Thyroid gland (tissue), 4 donors: ENCODE results near the gene ABHD5. TPM values are rescaled to one million over a fixed set of nuclear protein-coding genes. Genes with fewer than 3 reads are reported as not detected.

ENCODE experiments used
- DNase-seq, 2 donors: peaks; one replicate each; pipeline ENCODE4 v3.0.0-alpha.2; 2019
- H3K27ac ChIP-seq, 3 donors: fragments of 200-600 bp; sonication (generic); 1 replicate in 2 of 3; 2 replicates in 1 of 3; pipeline ENCODE4 v1.5.1; 2016 to 2019; ENCODE audit warnings: mild to moderate bottlenecking in 1 of 3, moderate library complexity in 1 of 3
- H3K27me3 ChIP-seq: fragments of 200-600 bp; sonication (generic); one replicate; pipeline ENCODE4 v1.5.1; 2019
- H3K36me3 ChIP-seq, 2 donors: fragments of 200-600 bp; sonication (generic); one replicate each; pipeline ENCODE4 v1.5.1; 2016 to 2019
- H3K4me1 ChIP-seq, 2 donors: fragments of 200-600 bp; sonication (generic); one replicate each; pipeline ENCODE4 v1.5.1; 2017 to 2019
- H3K4me3 ChIP-seq, 3 donors: fragments of 200-600 bp; sonication (generic); replicated peaks in 1 of 3; 1 replicate in 2 of 3; 2 replicates in 1 of 3; pipeline ENCODE4 v1.5.1; 2016; ENCODE audit warnings: mild to moderate bottlenecking in 1 of 3
- H3K9me3 ChIP-seq: fragments of 200-600 bp; sonication (generic); one replicate; pipeline ENCODE4 v1.5.1; 2017
- CTCF ChIP-seq, 6 experiments: fragments of 200-600 bp in 3 of 6; fragments of 450-650 bp in 3 of 6; sonication (generic) in 3 of 6; IDR thresholded peaks; one replicate each; pipeline ENCODE4 v1.5.1; 2016 to 2019; ENCODE audit warnings: antibody characterized with exemption in 6 of 6, mild to moderate bottlenecking in 2 of 6, inconsistent platforms in 1 of 6, moderate library complexity in 1 of 6
- POLR2A ChIP-seq, 2 donors: fragments of 450-650 bp; IDR thresholded peaks; one replicate each; pipeline ENCODE4 v1.6.1; 2017; ENCODE audit warnings: antibody characterized with exemption in 2 of 2, mild to moderate bottlenecking in 2 of 2, moderate library complexity in 1 of 2
- WGBS, 2 donors: methylation state at CpG; one replicate each; pipeline ENCODE4 v1.1.5; 2017; 5-methylcytosine and 5-hydroxymethylcytosine counted together
- intact Hi-C: fragments of 100-400 bp; cut with DNase I; formaldehyde crosslinking; loops from one replicate; pipeline ENCODE4 v1.15.1; 2023
- total RNA-seq, 4 donors: library from RNA; depleted of rRNA; stranded (reverse); fragments of >200 nt; gene quantifications; one replicate each; pipeline ENCODE4 v1.2.3, GENCODE V29; 2016

ABHD5 gene
- total RNA-seq, 4 donors from 2014 or later = 33.1 to 45.4 (median 36.6) TPM

- Histone ChIP-seq H3K4me1 (peaks cover 32 to 55% of the 10 kb centered on the region in 2 donors), H3K4me3 (no peak overlapping the region), H3K36me3 (no peaks in the 10 kb centered on the region), H3K9me3 (no peaks in the 10 kb centered on the region), H3K27ac (no peak overlapping the region), H3K27me3 (no peaks in the 10 kb centered on the region)
- TF ChIP-seq CTCF (IDR thresholded peaks at IDR 0.05) (no peak), POLR2A (IDR thresholded peaks at IDR 0.05) (no peak)
- DNase-seq = no peak
- intact Hi-C loops = no loop called here
- 46 to 64% methylated on average over 2 of the region's 2 CpGs for WGBS, 2 donors
Observed at GRCh38 chr3:43766672-43767465, 76.1 kb downstream of the ABHD5 start.

- Histone ChIP-seq H3K9me3 (no peaks in the 10 kb centered on the region), H3K36me3 (no peaks in the 10 kb centered on the region), H3K27me3 (no peaks in the 10 kb centered on the region), H3K27ac (peak overlapping the region; percentile 38 to 95 (median 56)), H3K4me3 (no peak overlapping the region), H3K4me1 (peaks cover 32 to 64% of the 10 kb centered on the region in 2 donors)
- DNase-seq = peak; percentile 49 to 56
- intact Hi-C loops = no loop called here
- TF ChIP-seq CTCF (IDR thresholded peaks at IDR 0.05) (no peak), POLR2A (IDR thresholded peaks at IDR 0.05) (no peak)
- 47 to 51% methylated on average over 5 of the region's 5 CpGs for WGBS, 2 donors
Observed at GRCh38 chr3:43768381-43768973, 77.7 kb downstream of the ABHD5 start.

- WGBS, 2 donors = 3 to 4% methylated on average over 18 to 22 of the region's 22 CpGs
- TF ChIP-seq POLR2A (IDR thresholded peaks at IDR 0.05) (no peak), CTCF (IDR thresholded peaks at IDR 0.05) (peak; percentile 89 to 96 (median 92))
- Histone ChIP-seq H3K9me3 (no peaks in the 10 kb centered on the region), H3K36me3 (no peaks in the 10 kb centered on the region), H3K27ac (peak overlapping the region; percentile 80 to 95 (median 88)), H3K4me1 (peaks cover 32 to 71% of the 10 kb centered on the region in 2 donors), H3K4me3 (no peak overlapping the region), H3K27me3 (no peaks in the 10 kb centered on the region)
- intact Hi-C loops = no loop called here
- peak; percentile 99 to 100 for DNase-seq
Observed at GRCh38 chr3:43769097-43769884, 78.6 kb downstream of the ABHD5 start.

GRCh38 chr3:43769885-43770425, 79.2 kb downstream of the ABHD5 start:
- Histone ChIP-seq H3K27me3 (no peaks in the 10 kb centered on the region), H3K36me3 (no peaks in the 10 kb centered on the region), H3K4me3 (no peak overlapping the region), H3K27ac (peak overlapping the region; percentile 80 to 95 (median 88)), H3K9me3 (no peaks in the 10 kb centered on the region), H3K4me1 (peaks cover 31 to 69% of the 10 kb centered on the region in 2 donors)
- no peak for TF ChIP-seq POLR2A (IDR thresholded peaks at IDR 0.05)
- TF ChIP-seq CTCF (IDR thresholded peaks at IDR 0.05) = no peak
- intact Hi-C loops = no loop called here
- no peak for DNase-seq
- 66 to 100% methylated on average over 2 to 4 of the region's 7 CpGs for WGBS, 2 donors
